Vagina (tissue), 2 donors: ENCODE data around the gene RGMB.
"Not testable (repeated sequence)": the region's sequence is repeated elsewhere in the genome, so short reads cannot be mapped to it uniquely, and the experiment has no call there.

Experiments
- CTCF ChIP-seq, 3 experiments: fragments of 450-650 bp in 2 of 3; fragments of 200-600 bp in 1 of 3; sonication (generic) in 1 of 3; IDR thresholded peaks; one replicate each; pipeline ENCODE4 v1.5.1; 2017 to 2019; ENCODE audit warnings: antibody characterized with exemption in 3 of 3, mild to moderate bottlenecking in 2 of 3, moderate library complexity in 2 of 3
- POLR2A ChIP-seq, 2 donors: fragments of 450-650 bp; IDR thresholded peaks; one replicate each; pipeline ENCODE4 v1.6.1; 2017; ENCODE audit warnings: antibody characterized with exemption in 2 of 2, mild to moderate bottlenecking in 2 of 2, moderate library complexity in 2 of 2

- TF ChIP-seq CTCF, POLR2A (IDR thresholded peaks at IDR 0.05): not testable (repeated sequence)
Observed at GRCh38 chr5:98752801-98753200, 20.7 kb upstream of the RGMB start.
